ENCODE measurements around the gene CCDC88B.

Gene CCDC88B

GRCh38 chr11:64333556-64333955 lies 6.4 kb upstream of the CCDC88B start:
- no peak overlapping the region for H3K4me3 ChIP-seq (ENCODE audit: control insufficient read depth, low read depth, low read length)
- DNase-seq (ENCODE audit: low read depth): no peak
- TF ChIP-seq CTCF (conservative IDR thresholded peaks at IDR 0.05; ENCODE audit: control insufficient read depth, insufficient read depth, low read depth, low read length): no peak

- DNase-seq (ENCODE audit: low read depth): peak; percentile 94
- TF ChIP-seq CTCF (conservative IDR thresholded peaks at IDR 0.05; ENCODE audit: control insufficient read depth, insufficient read depth, low read depth, low read length): no peak
- no peak overlapping the region for H3K4me3 ChIP-seq (ENCODE audit: control insufficient read depth, low read depth, low read length)
Measured at GRCh38 chr11:64334764-64335735, 5.0 kb upstream of the CCDC88B start.

- peak; percentile 49 for DNase-seq (ENCODE audit: low read depth)
- H3K4me3 ChIP-seq (ENCODE audit: control insufficient read depth, low read depth, low read length): no peak overlapping the region
- TF ChIP-seq CTCF (conservative IDR thresholded peaks at IDR 0.05; ENCODE audit: control insufficient read depth, insufficient read depth, low read depth, low read length): no peak
Measured at GRCh38 chr11:64337538-64338249, 2.3 kb upstream of the CCDC88B start.

GRCh38 chr11:64338716-64339115 lies 1.3 kb upstream of the CCDC88B start:
- no peak for TF ChIP-seq CTCF (conservative IDR thresholded peaks at IDR 0.05; ENCODE audit: control insufficient read depth, insufficient read depth, low read depth, low read length)
- no peak overlapping the region for H3K4me3 ChIP-seq (ENCODE audit: control insufficient read depth, low read depth, low read length)
- no peak for DNase-seq (ENCODE audit: low read depth)

- no peak for DNase-seq (ENCODE audit: low read depth)
- TF ChIP-seq CTCF (conservative IDR thresholded peaks at IDR 0.05; ENCODE audit: control insufficient read depth, insufficient read depth, low read depth, low read length): no peak
- H3K4me3 ChIP-seq (ENCODE audit: control insufficient read depth, low read depth, low read length): no peak overlapping the region
Measured at GRCh38 chr11:64339286-64339685, 718 bp upstream of the CCDC88B start.

- DNase-seq (ENCODE audit: low read depth): no peak
- H3K4me3 ChIP-seq (ENCODE audit: control insufficient read depth, low read depth, low read length): no peak overlapping the region
- TF ChIP-seq CTCF (conservative IDR thresholded peaks at IDR 0.05; ENCODE audit: control insufficient read depth, insufficient read depth, low read depth, low read length): no peak
Measured at GRCh38 chr11:64340671-64341335, 799 bp downstream of the CCDC88B start.
